IMR-90 (cell line): ENCODE data around the gene PCBP3.

Source experiments
- BHLHE40 ChIP-seq: fragments of 150-350 bp; IDR thresholded peaks from 2 replicates; pipeline ENCODE4 v1.6.1; 2016; ENCODE audit warnings: mild to moderate bottlenecking, low read depth, low read length
- CEBPB ChIP-seq: IDR thresholded peaks from 2 replicates; pipeline ENCODE4 v1.6.1; 2012; ENCODE audit warnings: low read depth, low read length, improper control_type of control experiment
- CHD1 ChIP-seq: IDR thresholded peaks from 2 replicates; pipeline ENCODE4 v1.6.1; 2012; ENCODE audit warnings: low read depth, low read length, improper control_type of control experiment
- FOS ChIP-seq: fragments of 150-350 bp; IDR thresholded peaks from 2 replicates; pipeline ENCODE4 v1.6.1; 2016; ENCODE audit warnings: low read depth, low read length
- MAZ ChIP-seq: IDR thresholded peaks from 2 replicates; pipeline ENCODE4 v1.6.1; 2012; ENCODE audit warnings: low read depth, mild to moderate bottlenecking, low read length, improper control_type of control experiment, moderate library complexity, borderline replicate concordance
- MXI1 ChIP-seq: IDR thresholded peaks from 2 replicates; pipeline ENCODE4 v1.6.1; 2012; ENCODE audit warnings: low read depth, mild to moderate bottlenecking, low read length, moderate library complexity, borderline replicate concordance
- NFE2L2 ChIP-seq: fragments of 150-350 bp; IDR thresholded peaks from 2 replicates; pipeline ENCODE4 v1.6.1; 2016; ENCODE audit warnings: low read depth, mild to moderate bottlenecking, low read length
- POLR2A ChIP-seq: IDR thresholded peaks from 2 replicates; pipeline ENCODE4 v1.6.1; 2012; ENCODE audit warnings: mild to moderate bottlenecking, low read depth, low read length
- RAD21 ChIP-seq: IDR thresholded peaks from 2 replicates; pipeline ENCODE4 v1.6.1; 2012; ENCODE audit warnings: low read length, improper control_type of control experiment
- RCOR1 ChIP-seq: IDR thresholded peaks from 2 replicates; pipeline ENCODE4 v1.6.1; 2012; ENCODE audit warnings: mild to moderate bottlenecking, low read length, improper control_type of control experiment; ENCODE audit not compliant: insufficient replicate concordance
- SMC3 ChIP-seq: fragments of 150-350 bp; IDR thresholded peaks from 2 replicates; pipeline ENCODE4 v1.6.1; 2016; ENCODE audit warnings: low read depth, mild to moderate bottlenecking, antibody characterized with exemption, low read length, moderate library complexity
- USF2 ChIP-seq: fragments of 150-350 bp; IDR thresholded peaks from 2 replicates; pipeline ENCODE4 v1.6.1; 2017; ENCODE audit warnings: mild to moderate bottlenecking, antibody characterized with exemption, low read length, low read depth
- TF ChIP-seq, protein P1 (sequence below): conservative IDR thresholded peaks from 2 replicates; pipeline ENCODE4 v1.5.1; 2012; ENCODE audit warnings: mild to moderate bottlenecking, low read depth, low read length, improper control_type of control experiment

GRCh38 chr21:45919593-45919992, 276.1 kb downstream of the PCBP3 start:
- TF ChIP-seq, protein P1, sequence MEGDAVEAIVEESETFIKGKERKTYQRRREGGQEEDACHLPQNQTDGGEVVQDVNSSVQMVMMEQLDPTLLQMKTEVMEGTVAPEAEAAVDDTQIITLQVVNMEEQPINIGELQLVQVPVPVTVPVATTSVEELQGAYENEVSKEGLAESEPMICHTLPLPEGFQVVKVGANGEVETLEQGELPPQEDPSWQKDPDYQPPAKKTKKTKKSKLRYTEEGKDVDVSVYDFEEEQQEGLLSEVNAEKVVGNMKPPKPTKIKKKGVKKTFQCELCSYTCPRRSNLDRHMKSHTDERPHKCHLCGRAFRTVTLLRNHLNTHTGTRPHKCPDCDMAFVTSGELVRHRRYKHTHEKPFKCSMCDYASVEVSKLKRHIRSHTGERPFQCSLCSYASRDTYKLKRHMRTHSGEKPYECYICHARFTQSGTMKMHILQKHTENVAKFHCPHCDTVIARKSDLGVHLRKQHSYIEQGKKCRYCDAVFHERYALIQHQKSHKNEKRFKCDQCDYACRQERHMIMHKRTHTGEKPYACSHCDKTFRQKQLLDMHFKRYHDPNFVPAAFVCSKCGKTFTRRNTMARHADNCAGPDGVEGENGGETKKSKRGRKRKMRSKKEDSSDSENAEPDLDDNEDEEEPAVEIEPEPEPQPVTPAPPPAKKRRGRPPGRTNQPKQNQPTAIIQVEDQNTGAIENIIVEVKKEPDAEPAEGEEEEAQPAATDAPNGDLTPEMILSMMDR, result no peak
- TF ChIP-seq FOS, result no peak
- no peak for TF ChIP-seq NFE2L2
- no peak for TF ChIP-seq POLR2A
- TF ChIP-seq RAD21, result no peak
- TF ChIP-seq USF2, result no peak
- TF ChIP-seq MXI1, result no peak
- TF ChIP-seq RCOR1, result no peak
- no peak for TF ChIP-seq CEBPB
- no peak for TF ChIP-seq MAZ
- TF ChIP-seq SMC3, result no peak
- no peak for TF ChIP-seq BHLHE40
- TF ChIP-seq CHD1, result no peak
